DND-41 (cell line): Measurements from ENCODE around the gene CCDC43.

Experiments
- CTCF ChIP-seq: IDR thresholded peaks from 2 replicates; pipeline ENCODE4 v1.5.1; 2012; ENCODE audit warnings: borderline replicate concordance, low read length, moderate library complexity, mild to moderate bottlenecking; ENCODE audit not compliant: poor library complexity, severe bottlenecking; ENCODE audit errors: extremely low read depth
- EZH2 ChIP-seq: IDR thresholded peaks from 3 replicates; pipeline ENCODE4 v1.6.1; 2012; ENCODE audit warnings: borderline replicate concordance, low read depth, mild to moderate bottlenecking, moderate library complexity, low read length, inconsistent platforms; ENCODE audit not compliant: severe bottlenecking

DNA sequence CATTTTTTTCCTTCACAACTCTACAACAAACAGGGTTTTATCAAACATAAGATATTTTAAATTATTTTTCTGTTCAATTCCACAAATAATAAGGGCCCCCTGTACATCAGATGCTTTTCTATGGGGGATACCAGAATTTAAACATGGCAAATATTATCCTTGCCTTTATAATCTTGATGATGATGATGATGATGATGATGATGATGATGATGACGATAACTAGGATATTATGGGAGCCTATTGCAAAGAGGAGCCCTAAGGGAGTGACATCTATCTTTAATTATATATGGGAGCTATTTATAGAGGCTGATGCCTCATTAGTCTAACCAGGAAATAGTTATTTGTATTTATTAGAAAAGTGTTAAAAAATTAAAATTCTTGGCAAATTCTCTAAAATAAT lies 26.5 kb downstream of the CCDC43 start:
- TF ChIP-seq CTCF = no peak
- no peak for TF ChIP-seq EZH2
